ENCODE data around the gene RBM19.

Gene RBM19

GRCh38 chr12:113974006-113974405 is 7.9 kb upstream of the RBM19 start:
- TF ChIP-seq CTCF (conservative IDR thresholded peaks at IDR 0.05; ENCODE audit: low read length): no peak
- no peak overlapping the region for H3K4me3 ChIP-seq (ENCODE audit: low read length)
- DNase-seq (ENCODE audit: low read depth): no peak

GRCh38 chr12:113973109-113973904 is 7.2 kb upstream of the RBM19 start:
- TF ChIP-seq CTCF (conservative IDR thresholded peaks at IDR 0.05; ENCODE audit: low read length): no peak
- no peak for DNase-seq (ENCODE audit: low read depth)

GRCh38 chr12:113971392-113971791 is 5.3 kb upstream of the RBM19 start:
- TF ChIP-seq CTCF (conservative IDR thresholded peaks at IDR 0.05; ENCODE audit: low read length): no peak
- no peak overlapping the region for H3K4me3 ChIP-seq (ENCODE audit: low read length)
- DNase-seq (ENCODE audit: low read depth): no peak

More at GRCh38 chr12:113973109-113973904, 7.2 kb upstream of the RBM19 start:
- H3K4me3 ChIP-seq (ENCODE audit: low read length): no peak overlapping the region

- DNase-seq (ENCODE audit: low read depth): no peak
Observed at GRCh38 chr12:113970211-113970610, 4.1 kb upstream of the RBM19 start.

GRCh38 chr12:113967368-113967767 is 1.2 kb upstream of the RBM19 start:
- TF ChIP-seq CTCF (conservative IDR thresholded peaks at IDR 0.05; ENCODE audit: low read length): no peak
- no peak overlapping the region for H3K4me3 ChIP-seq (ENCODE audit: low read length)
- no peak for DNase-seq (ENCODE audit: low read depth)

More at GRCh38 chr12:113970211-113970610, 4.1 kb upstream of the RBM19 start:
- no peak overlapping the region for H3K4me3 ChIP-seq (ENCODE audit: low read length)
- TF ChIP-seq CTCF (conservative IDR thresholded peaks at IDR 0.05; ENCODE audit: low read length): no peak

GRCh38 chr12:113962733-113963132 is 3.4 kb downstream of the RBM19 start:
- no peak overlapping the region for H3K4me3 ChIP-seq (ENCODE audit: low read length)
- DNase-seq (ENCODE audit: low read depth): no peak
- no peak for TF ChIP-seq CTCF (conservative IDR thresholded peaks at IDR 0.05; ENCODE audit: low read length)

Data from AG10803 (cell line).